Lung (tissue), 12 donors: ENCODE measurements around the gene MLLT3. TPM values are rescaled to one million over a fixed set of nuclear protein-coding genes. Genes with fewer than 3 reads are reported as not detected.

ENCODE experiments used
- ATAC-seq: fragments of 200-7000 bp; cut with Tn5 transposase; one replicate; pipeline ENCODE4 v1.9.1; 2020; ENCODE audit warnings: moderate number of reproducible peaks; ENCODE audit not compliant: insufficient read depth, low FRiP score
- DNase-seq, 3 donors: peaks; one replicate each; pipeline ENCODE4 v3.0.0-alpha.2; 2013 to 2017
- H3K27ac ChIP-seq, 2 donors: one replicate each; pipeline ENCODE4 v1.5.1; 2013; ENCODE audit warnings: mild to moderate bottlenecking in 2 of 2, moderate library complexity in 2 of 2, control low read depth in 1 of 2, inconsistent platforms in 1 of 2, low read depth in 1 of 2, low read length in 1 of 2
- H3K27me3 ChIP-seq, 3 donors: one replicate each; pipeline ENCODE4 v1.5.1; 2013; ENCODE audit warnings: low read length in 2 of 3; ENCODE audit not compliant: control insufficient read depth in 3 of 3, insufficient read depth in 3 of 3
- H3K36me3 ChIP-seq, 4 donors: one replicate each; pipeline ENCODE4 v1.5.1; 2013; ENCODE audit warnings: low read length in 4 of 4, mild to moderate bottlenecking in 1 of 4, moderate library complexity in 1 of 4; ENCODE audit not compliant: control insufficient read depth in 4 of 4, insufficient read depth in 4 of 4
- H3K4me1 ChIP-seq, 5 donors: one replicate each; pipeline ENCODE4 v1.5.1; 2013; ENCODE audit warnings: low read length in 5 of 5, mild to moderate bottlenecking in 2 of 5, moderate library complexity in 1 of 5; ENCODE audit not compliant: control insufficient read depth in 5 of 5, insufficient read depth in 5 of 5
- H3K4me3 ChIP-seq: one replicate; pipeline ENCODE4 v1.5.1; 2013; ENCODE audit warnings: mild to moderate bottlenecking, control low read depth, moderate library complexity
- H3K9ac ChIP-seq, 2 donors: one replicate each; pipeline ENCODE4 v1.5.1; 2013; ENCODE audit warnings: low read length in 2 of 2, control low read depth in 1 of 2; ENCODE audit not compliant: insufficient read depth in 1 of 2
- H3K9me3 ChIP-seq, 4 donors: one replicate each; pipeline ENCODE4 v1.5.1; 2013; ENCODE audit warnings: low read length in 3 of 4, mild to moderate bottlenecking in 1 of 4, moderate library complexity in 1 of 4; ENCODE audit not compliant: control insufficient read depth in 4 of 4, insufficient read depth in 3 of 4
- CTCF ChIP-seq: IDR thresholded peaks from 2 replicates; pipeline ENCODE4 v1.5.1; 2012; ENCODE audit warnings: mild to moderate bottlenecking; ENCODE audit errors: control extremely low read depth, extremely low read depth
- WGBS, 2 donors: extraction: QIAGEN DNeasy Blood & Tissue Kit; methylation state at CpG; one replicate each; pipeline ENCODE4 v1.1.7; 2013; 5-methylcytosine and 5-hydroxymethylcytosine counted together
- polyA plus RNA-seq, 2 donors: library from polyadenylated mRNA; stranded (reverse); fragments of 200-250 nt; gene quantifications; one replicate each; pipeline ENCODE4 v1.2.1, GENCODE V29; 2013
- total RNA-seq, 2 donors: library from RNA; depleted of rRNA in 1 of 2; stranded (reverse); fragments of >200 nt in 1 of 2; gene quantifications; one replicate each; pipeline ENCODE4 v1.2.1, GENCODE V29; 2014 to 2021
- donor health status: control.
- donor health status: control.
- donor health status: Bipolar disorder and iron deficiency.
- donor health status: healthy.
- donor health status: DM: yes; HTN: yes; CAD: no.

MLLT3 gene
- total and polyA plus RNA-seq, 4 donors: 7.1 to 43.1 (median 13.7) TPM

DNA sequence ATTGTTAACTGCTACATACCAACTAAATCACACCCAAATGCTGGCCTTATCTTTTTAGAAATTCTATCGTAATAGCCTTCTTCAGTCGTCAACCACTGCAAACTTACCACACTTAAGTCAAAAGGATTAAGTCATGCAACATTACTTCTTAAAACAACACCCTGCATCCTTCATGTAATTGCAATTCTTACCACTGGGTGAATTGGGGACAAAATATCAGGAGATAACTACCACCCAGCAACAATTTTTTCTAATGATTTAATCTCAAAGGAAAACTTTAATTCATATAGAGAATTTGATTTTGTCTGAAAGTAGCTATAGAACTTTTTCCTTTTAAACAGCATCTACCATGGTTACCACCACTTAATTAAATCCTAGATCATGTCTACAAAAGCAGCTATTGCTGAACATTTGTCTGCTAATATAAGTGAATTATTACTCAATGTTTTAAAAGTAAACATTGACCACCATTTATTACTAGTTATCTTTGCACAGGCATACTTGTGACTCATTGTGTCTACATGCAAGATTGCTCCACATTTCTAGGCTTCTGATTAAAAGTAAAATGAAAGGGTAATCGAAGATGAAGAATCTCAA is 10.5 kb downstream of the MLLT3 start:
- no peaks in the 10 kb centered on the region for H3K27me3 ChIP-seq
- no peak for TF ChIP-seq CTCF
- DNase-seq (peak in 1 of 3 donors; percentile 44), ATAC-seq (peak; percentile 71)
- H3K4me3 ChIP-seq: no peak overlapping the region
- H3K9me3 ChIP-seq: no peaks in the 10 kb centered on the region
- H3K36me3 ChIP-seq: no peaks in the 10 kb centered on the region
- no peak overlapping the region for H3K9ac ChIP-seq
- no peak overlapping the region for H3K27ac ChIP-seq
- peaks cover 0 to 21% (median 5%) of the 10 kb centered on the region in 5 donors for H3K4me1 ChIP-seq
- WGBS, 2 donors: 54 to 69% methylated on average over 3 of the region's 3 CpGs

DNA sequence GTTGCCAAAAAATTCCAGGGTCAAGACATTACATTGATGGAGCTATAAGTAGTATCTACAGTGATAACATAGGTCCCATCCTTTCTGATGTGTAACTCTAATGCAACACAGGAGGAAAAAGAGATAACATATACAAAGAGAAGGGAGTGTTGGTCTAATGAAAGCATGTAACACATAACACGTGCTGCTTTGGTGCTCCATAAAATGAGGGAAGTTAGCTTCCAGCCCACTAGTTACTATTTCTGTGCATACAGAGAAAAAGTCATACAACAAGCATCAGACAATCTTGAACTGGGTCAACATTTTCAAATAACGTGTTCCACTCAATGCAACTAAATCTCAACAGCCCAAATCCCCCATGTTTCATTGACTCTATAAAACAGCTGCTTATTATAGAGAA is 11.7 kb downstream of the MLLT3 start:
- no peaks in the 10 kb centered on the region for H3K9me3 ChIP-seq
- DNase-seq (no peak), ATAC-seq (no peak)
- H3K27me3 ChIP-seq: no peaks in the 10 kb centered on the region
- whole genome bisulfite sequencing, 2 donors: 49 to 51% methylated on average over 2 of the region's 2 CpGs
- no peak overlapping the region for H3K9ac ChIP-seq
- H3K27ac ChIP-seq: no peak overlapping the region
- H3K36me3 ChIP-seq: no peaks in the 10 kb centered on the region
- H3K4me3 ChIP-seq: no peak overlapping the region
- H3K4me1 ChIP-seq: peaks cover 0 to 28% (median 7%) of the 10 kb centered on the region in 5 donors
- no peak for TF ChIP-seq CTCF

- Histone ChIP-seq H3K27ac (no peak overlapping the region), H3K9ac (no peak overlapping the region), H3K4me1 (peaks cover 0 to 31% (median 8%) of the 10 kb centered on the region in 5 donors), H3K36me3 (no peaks in the 10 kb centered on the region), H3K4me3 (no peak overlapping the region), H3K27me3 (no peaks in the 10 kb centered on the region), H3K9me3 (no peaks in the 10 kb centered on the region)
- WGBS, 2 donors: 64 to 84% methylated on average over 5 of the region's 5 CpGs
- no peak for TF ChIP-seq CTCF
- ATAC-seq (no peak), DNase-seq (no peak)
Measured at GRCh38 chr9:20608582-20608981, 13.7 kb downstream of the MLLT3 start.

DNA sequence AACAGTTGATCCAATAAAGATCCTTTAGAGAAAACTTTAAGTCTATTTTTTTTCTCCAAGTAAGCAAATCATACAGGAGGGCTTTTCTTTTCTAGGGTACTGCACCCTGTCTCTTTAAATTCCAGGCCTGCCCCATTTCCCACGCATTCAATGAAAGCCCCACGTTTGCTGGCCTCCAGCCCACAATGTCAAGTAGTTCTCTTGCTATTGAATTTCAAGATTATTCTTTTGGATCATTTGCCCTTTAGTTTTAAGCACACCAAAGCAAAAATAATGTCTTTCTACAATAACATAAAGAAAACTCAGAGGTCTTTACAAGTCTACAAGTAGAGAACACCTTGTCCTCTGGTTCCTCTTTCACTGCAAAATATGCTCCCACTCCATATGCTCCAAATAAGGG is 15.6 kb downstream of the MLLT3 start:
- DNase-seq: peak; percentile 59 to 75 (median 66)
- 16 to 26% methylated on average over 2 of the region's 2 CpGs for WGBS, 2 donors
- ATAC-seq: no peak
- Histone ChIP-seq H3K4me3 (no peak overlapping the region), H3K4me1 (peaks cover 0 to 26% (median 8%) of the 10 kb centered on the region in 5 donors), H3K36me3 (no peaks in the 10 kb centered on the region), H3K9me3 (no peaks in the 10 kb centered on the region), H3K9ac (no peak overlapping the region), H3K27ac (no peak overlapping the region), H3K27me3 (no peaks in the 10 kb centered on the region)
- no peak for TF ChIP-seq CTCF
